GM06990 (cell line): ENCODE measurements around the gene CAB39.

Experiments
- DNase-seq: peaks from one replicate; pipeline ENCODE4 v3.0.0-alpha.2; 2011; ENCODE audit not compliant: insufficient read length; ENCODE audit errors: extremely low read depth
- H3K27me3 ChIP-seq: replicated peaks from 2 replicates; pipeline ENCODE4 v1.6.0; 2011; ENCODE audit warnings: low read length; ENCODE audit not compliant: control insufficient read depth, insufficient read depth
- H3K36me3 ChIP-seq: 2 replicates; pipeline ENCODE4 v1.5.1; 2011; ENCODE audit warnings: low read length; ENCODE audit not compliant: control insufficient read depth, insufficient read depth
- H3K4me3 ChIP-seq: replicated peaks from 2 replicates; pipeline ENCODE4 v1.5.1; 2011; ENCODE audit warnings: low read depth, mild to moderate bottlenecking, control low read depth, low read length
- CTCF ChIP-seq: IDR thresholded peaks from 2 replicates; pipeline ENCODE4 v1.5.1; 2011; ENCODE audit warnings: low read length, control low read depth, mild to moderate bottlenecking, inconsistent platforms; ENCODE audit not compliant: insufficient read depth, poor library complexity, severe bottlenecking

The CAB39 gene

GRCh38 chr2:230829959-230830358, 117.3 kb downstream of the CAB39 start:
- Histone ChIP-seq H3K36me3 (no peaks in the 10 kb centered on the region), H3K4me3 (no peak overlapping the region), H3K27me3 (no peaks in the 10 kb centered on the region)
- no peak for TF ChIP-seq CTCF
- no peak for DNase-seq

GRCh38 chr2:230830428-230830827, 117.8 kb downstream of the CAB39 start:
- no peak for DNase-seq
- H3K36me3 ChIP-seq = no peaks in the 10 kb centered on the region
- TF ChIP-seq CTCF = no peak
- H3K27me3 ChIP-seq = no peaks in the 10 kb centered on the region
- H3K4me3 ChIP-seq = no peak overlapping the region

- Histone ChIP-seq H3K27me3 (no peaks in the 10 kb centered on the region), H3K36me3 (no peaks in the 10 kb centered on the region), H3K4me3 (no peak overlapping the region)
- DNase-seq = no peak
- no peak for TF ChIP-seq CTCF
Observed at GRCh38 chr2:230840301-230840700, 127.7 kb downstream of the CAB39 start.

GRCh38 chr2:230842473-230842872, 129.8 kb downstream of the CAB39 start:
- Histone ChIP-seq H3K4me3 (no peak overlapping the region), H3K36me3 (no peaks in the 10 kb centered on the region), H3K27me3 (no peaks in the 10 kb centered on the region)
- DNase-seq = no peak
- TF ChIP-seq CTCF = no peak

GRCh38 chr2:230843132-230843531, 130.5 kb downstream of the CAB39 start:
- TF ChIP-seq CTCF = no peak
- DNase-seq = no peak
- Histone ChIP-seq H3K4me3 (no peak overlapping the region), H3K27me3 (no peaks in the 10 kb centered on the region), H3K36me3 (no peaks in the 10 kb centered on the region)

GRCh38 chr2:230846360-230846759, 133.7 kb downstream of the CAB39 start:
- H3K4me3 ChIP-seq = no peak overlapping the region
- no peaks in the 10 kb centered on the region for H3K36me3 ChIP-seq
- DNase-seq = no peak
- TF ChIP-seq CTCF = no peak
- H3K27me3 ChIP-seq = no peaks in the 10 kb centered on the region
